NCI-H446 (cell line): ENCODE data around the gene MRPL41.
"Not testable (repeated sequence)": the region's sequence is repeated elsewhere in the genome, so short reads cannot be mapped to it uniquely, and the experiment has no call there.

Experiments
- DNase-seq, 2 experiments: peaks; one replicate each; lab custom pipeline; 2025; lab: John Stamatoyannopoulos, UW

MRPL41 gene

GRCh38 chr9:137522746-137523455, 28.8 kb upstream of the MRPL41 start:
- DNase-seq = no peak

DNA sequence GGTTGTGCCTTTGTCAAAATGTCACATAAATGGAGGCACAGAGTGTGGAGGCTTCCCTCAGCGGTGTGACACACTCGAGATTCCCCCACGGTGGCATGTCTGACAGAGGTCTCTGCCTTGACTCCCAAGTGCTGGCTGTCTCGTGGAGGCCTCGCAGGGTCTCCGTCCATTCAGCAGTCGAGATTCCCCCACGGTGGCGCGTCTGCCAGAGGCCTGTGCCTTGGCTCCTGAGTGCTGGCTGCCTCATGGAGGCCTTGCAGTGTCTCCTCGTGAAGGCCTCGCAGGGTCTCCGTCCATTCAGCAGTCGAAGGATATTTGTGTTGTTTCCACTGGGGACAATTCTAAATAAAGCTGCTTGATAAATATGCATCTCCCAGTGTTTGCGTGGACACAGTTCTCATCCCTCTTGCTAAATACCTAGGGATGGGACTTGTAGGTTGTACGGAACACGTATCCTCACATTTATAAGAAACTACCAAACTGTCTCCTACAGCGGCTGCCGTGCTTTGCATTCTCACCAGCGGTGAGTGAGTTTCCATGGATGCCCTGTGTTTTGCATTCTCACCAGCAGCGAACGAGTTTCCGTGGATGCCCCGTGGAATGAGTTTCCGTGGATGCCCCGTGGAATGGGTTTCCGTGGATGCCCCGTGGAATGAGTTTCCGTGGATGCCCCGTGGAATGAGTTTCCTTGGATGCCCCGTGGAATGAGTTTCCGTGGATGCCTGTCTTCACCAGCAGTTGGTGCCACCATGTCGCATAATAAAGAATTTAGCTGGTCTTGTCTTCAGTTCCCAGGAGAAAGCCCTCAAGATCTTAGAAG, 27.3 kb upstream of the MRPL41 start:
- DNase-seq = no peak

- DNase-seq = no peak
Measured at GRCh38 chr9:137524981-137525317, 26.7 kb upstream of the MRPL41 start.

DNA sequence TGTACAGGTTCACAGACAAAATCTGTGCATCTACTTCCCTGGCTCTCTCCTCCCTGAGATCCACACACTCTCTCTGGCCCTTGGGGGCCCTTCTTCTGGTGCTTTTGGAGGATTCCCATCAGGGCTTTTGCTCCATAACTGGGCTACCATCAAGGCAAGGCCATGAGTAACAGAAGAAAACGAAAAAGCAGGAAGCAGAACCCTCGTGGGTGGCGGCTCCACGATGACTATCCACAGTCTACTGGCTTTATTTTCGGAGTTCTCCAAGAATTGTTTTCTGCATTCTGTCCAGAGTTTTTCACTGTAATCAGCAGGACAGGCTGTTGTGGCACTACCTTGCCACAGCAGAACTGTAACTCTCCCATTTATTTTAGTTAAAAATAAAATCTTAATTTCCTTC, 21.3 kb upstream of the MRPL41 start:
- DNase-seq = no peak

- no peak for DNase-seq
Measured at GRCh38 chr9:137531099-137531765, 20.4 kb upstream of the MRPL41 start.

GRCh38 chr9:137532891-137533468, 18.7 kb upstream of the MRPL41 start:
- not testable (repeated sequence) for DNase-seq

DNA sequence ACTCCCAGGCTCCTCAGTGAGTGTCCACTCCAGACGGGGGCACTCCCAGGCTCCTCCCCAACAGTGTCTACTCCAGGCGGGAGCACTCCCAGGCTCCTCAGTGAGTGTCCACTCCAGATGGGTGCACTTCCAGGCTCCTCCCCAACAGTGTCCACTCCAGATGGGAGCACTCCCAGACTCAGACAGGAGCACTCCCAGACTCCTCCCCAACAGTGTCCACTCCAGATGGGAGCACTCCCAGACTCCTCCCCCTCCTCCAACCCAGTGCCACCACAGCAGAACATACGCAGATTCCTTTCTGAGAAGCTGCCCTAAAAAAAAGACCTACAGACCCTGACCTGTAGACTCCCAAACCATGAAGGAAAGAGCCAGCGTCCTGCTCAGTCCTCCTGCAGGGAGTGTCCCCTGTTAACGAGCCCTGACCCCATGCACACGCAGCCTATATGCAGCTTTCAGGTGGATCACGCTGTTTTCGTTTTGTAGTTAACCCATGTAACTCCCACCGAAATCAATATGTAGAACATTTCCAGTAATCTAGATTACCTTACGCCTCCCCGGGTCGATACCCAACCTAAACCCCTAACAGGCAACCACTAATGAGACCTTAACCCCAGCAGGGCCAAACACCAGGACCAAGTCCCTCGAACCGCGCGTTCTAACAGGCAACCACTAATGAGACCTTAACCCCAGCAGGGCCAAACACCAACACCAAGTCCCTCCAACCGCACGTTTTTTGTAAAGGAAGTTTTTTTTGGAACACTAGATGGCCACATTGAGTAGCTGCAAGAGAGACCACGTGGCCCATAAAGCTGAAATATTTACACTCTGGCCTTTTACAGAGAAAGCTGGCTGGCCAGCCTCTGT, 17.2 kb upstream of the MRPL41 start:
- peak; percentile 32 to 65 for DNase-seq

GRCh38 chr9:137535120-137535428, 16.6 kb upstream of the MRPL41 start:
- no peak for DNase-seq

DNA sequence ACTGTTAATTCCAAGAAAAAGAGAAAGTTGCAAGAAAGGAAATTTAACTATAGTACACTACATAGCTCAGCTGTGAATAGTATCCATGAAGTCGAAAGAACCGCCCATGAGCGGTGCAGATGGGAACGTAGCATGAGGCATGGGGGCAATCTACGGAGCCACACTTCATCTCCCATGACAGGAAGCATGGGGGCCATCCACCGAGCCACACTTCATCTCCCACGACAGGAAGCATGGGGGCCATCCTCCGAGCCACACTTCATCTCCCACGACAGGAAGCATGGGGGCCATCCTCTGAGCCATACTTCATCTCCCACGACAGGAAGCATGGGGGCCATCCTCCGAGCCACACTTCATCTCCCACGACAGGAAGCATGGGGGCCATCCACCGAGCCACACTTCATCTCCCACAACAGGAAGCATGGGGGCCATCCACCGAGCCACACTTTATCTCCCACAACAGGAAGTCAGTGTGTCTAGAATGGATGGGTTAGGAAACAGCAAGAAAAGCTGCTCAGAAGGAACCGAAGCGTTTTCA, 15.0 kb upstream of the MRPL41 start:
- not testable (repeated sequence) for DNase-seq

DNA sequence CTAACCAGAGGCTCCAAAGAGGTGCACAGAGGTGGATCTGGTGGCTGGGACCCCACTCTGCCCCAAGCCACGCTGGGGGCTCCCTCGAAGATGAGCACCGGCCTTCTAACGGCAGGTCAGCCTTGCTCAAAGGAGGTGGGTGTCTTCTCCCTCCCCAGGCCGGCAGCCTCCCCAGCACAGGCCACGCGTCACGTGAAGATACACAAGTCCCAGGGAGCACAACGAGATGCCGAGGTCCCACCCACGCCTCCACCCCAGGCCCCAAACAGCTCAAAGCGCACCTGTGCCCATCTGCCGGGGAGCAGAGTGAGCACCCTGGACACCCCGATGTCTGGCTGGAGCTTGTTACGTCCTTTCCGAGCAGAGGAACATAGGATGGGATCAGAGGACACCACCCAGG, 13.6 kb upstream of the MRPL41 start:
- no peak for DNase-seq

- DNase-seq = no peak
Measured at GRCh38 chr9:137540536-137540935, 11.1 kb upstream of the MRPL41 start.

- no peak for DNase-seq
Measured at GRCh38 chr9:137542486-137542885, 9.2 kb upstream of the MRPL41 start.

- no peak for DNase-seq
Measured at GRCh38 chr9:137543237-137543963, 8.3 kb upstream of the MRPL41 start.

DNA sequence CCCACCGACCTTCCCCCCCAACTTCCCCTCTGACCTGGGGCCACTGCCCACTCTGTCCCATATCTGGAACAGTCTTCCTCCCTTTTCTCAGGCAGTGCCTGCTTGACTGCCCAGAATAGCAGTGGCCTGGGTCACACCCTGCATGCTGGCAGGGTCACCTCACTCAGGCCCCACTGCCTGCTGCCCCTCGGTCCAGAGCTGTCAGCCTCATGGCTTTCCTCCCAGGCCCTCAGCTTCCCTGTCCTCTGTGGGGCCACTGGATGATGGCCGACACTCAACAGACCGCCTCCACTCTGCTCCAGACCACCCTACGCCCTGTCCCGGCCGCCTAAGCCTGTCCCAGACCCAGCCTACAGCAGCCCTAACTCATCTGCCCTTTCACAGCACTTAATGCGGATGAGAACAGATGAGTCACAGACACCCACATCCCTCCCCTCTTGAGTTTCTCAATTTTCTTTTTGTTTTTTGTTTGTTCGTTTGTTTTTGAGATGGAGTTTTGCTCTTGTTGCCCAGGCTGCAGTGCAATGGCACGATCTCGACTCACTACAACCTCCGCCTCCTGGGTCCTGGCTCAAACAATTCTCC, 7.4 kb upstream of the MRPL41 start:
- no peak for DNase-seq

- no peak for DNase-seq
Measured at GRCh38 chr9:137545123-137545522, 6.6 kb upstream of the MRPL41 start.

DNA sequence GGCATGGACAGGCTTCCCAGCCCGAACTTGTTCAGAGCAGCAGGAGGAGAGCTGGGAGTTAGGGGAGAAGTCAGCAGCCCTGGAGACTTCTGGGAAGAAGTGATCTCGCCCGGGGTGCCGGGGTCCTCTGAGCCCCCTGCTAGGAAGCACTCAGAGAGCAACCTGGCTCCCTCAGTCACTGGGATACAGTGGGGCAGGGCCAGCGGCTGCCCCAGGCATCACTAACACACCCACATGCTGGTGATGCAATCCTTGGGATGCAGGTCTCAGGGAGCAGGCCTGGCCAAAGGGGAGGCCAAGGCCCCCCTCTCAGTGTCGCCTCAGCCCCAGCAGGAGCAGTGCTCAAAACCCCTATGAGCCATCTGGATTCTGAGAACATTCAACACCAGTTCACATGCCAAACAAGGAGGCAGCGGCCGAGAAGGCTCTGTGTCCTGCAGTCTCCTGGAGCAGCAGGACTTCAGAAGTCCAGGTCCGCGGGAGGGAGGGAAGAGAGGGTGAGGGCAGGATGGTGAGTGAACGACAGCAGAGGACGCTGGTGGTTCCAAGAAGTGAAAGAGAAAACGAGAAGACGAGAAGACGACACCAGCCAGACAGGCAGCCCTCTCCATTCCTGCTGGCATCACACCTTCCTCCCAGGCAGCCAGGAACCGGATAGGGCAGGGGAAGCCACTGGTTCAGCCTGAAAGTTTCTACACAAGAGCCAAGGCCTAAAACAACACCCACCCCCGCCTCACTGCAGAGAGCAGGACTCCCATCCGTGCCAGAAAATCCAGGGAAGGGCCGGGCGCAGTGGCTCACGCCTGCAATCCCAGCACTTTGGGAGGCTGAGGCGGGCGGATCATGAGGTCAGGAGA, 3.8 kb upstream of the MRPL41 start:
- DNase-seq = no peak

GRCh38 chr9:137550231-137550621, 1.5 kb upstream of the MRPL41 start, which contains the start of gene PNPLA7:
Gene PNPLA7 (minus strand): TSS chr9:137550402. CDS start chr9:137550197, 205 bp downstream.
- DNase-seq = peak in 1 of 2 experiments; percentile 67

DNA sequence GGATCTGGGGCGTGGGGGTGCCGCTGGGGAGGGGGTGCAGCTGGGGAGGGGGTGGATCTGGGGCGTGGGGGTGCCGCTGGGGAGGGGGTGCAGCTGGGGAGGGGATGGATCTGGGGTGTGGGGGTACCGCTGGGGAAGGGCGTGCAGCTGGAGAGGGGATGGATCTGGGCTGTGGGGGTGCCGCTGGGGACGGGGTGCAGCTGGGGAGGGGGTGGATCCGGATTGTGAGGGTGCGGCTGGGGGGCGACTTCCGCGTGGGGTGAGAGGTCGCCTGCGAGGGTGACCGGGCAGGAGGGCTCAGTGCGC, 768 bp upstream of the MRPL41 start:
- not testable (repeated sequence) for DNase-seq

- peak in 1 of 2 experiments; percentile 19 for DNase-seq
Measured at GRCh38 chr9:137552022-137552768, 516 bp downstream of the MRPL41 start.
